NB4 (cell line): Measurements from ENCODE around the gene NFATC1.
A peak's percentile ranks its signal among the peaks of the same experiment; 100 is the strongest.

Experiments used
- DNase-seq: peaks from one replicate; pipeline ENCODE4 v3.0.0; 2010; ENCODE audit warnings: low read depth
- H3K4me3 ChIP-seq: one replicate; pipeline ENCODE4 v1.5.1; 2011; ENCODE audit warnings: mild to moderate bottlenecking, low read depth, low read length, moderate library complexity
- MYC ChIP-seq: IDR thresholded peaks from 2 replicates; pipeline ENCODE4 v1.6.1; 2011; ENCODE audit warnings: low read depth, low read length
- POLR2A ChIP-seq: IDR thresholded peaks from 2 replicates; pipeline ENCODE4 v1.6.1; 2011; ENCODE audit warnings: mild to moderate bottlenecking; ENCODE audit not compliant: insufficient read length; ENCODE audit errors: extremely low read depth
- TF ChIP-seq, protein P1 (sequence below): IDR thresholded peaks from 2 replicates; pipeline ENCODE4 v1.6.1; 2011; ENCODE audit warnings: low read depth, low read length
- TF ChIP-seq, protein P2 (sequence below): IDR thresholded peaks from one replicate; pipeline ENCODE4 v1.5.1; 2012; ENCODE audit warnings: low read depth, low read length

Gene NFATC1

DNA sequence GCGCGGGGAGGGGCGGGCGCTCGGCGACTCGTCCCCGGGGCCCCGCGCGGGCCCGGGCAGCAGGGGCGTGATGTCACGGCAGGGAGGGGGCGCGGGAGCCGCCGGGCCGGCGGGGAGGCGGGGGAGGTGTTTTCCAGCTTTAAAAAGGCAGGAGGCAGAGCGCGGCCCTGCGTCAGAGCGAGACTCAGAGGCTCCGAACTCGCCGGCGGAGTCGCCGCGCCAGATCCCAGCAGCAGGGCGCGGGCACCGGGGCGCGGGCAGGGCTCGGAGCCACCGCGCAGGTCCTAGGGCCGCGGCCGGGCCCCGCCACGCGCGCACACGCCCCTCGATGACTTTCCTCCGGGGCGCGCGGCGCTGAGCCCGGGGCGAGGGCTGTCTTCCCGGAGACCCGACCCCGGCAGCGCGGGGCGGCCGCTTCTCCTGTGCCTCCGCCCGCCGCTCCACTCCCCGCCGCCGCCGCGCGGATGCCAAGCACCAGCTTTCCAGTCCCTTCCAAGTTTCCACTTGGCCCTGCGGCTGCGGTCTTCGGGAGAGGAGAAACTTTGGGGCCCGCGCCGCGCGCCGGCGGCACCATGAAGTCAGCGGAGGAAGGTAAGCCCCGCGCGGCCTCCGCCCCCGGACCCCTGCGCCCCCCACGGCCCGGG lies at the start of gene NFATC1:
Gene NFATC1, plus strand, starts transcription at position 170 of the 644 bp plus-strand sequence. Its CDS starts 295 bp downstream, at position 465.
- H3K4me3 ChIP-seq, result no peak within 1 kb of the TSS
- no peak for DNase-seq
- TF ChIP-seq POLR2A, result no peak
- TF ChIP-seq MYC, result no peak
- TF ChIP-seq, protein P1, sequence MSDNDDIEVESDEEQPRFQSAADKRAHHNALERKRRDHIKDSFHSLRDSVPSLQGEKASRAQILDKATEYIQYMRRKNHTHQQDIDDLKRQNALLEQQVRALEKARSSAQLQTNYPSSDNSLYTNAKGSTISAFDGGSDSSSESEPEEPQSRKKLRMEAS, result no peak
- TF ChIP-seq, protein P2, sequence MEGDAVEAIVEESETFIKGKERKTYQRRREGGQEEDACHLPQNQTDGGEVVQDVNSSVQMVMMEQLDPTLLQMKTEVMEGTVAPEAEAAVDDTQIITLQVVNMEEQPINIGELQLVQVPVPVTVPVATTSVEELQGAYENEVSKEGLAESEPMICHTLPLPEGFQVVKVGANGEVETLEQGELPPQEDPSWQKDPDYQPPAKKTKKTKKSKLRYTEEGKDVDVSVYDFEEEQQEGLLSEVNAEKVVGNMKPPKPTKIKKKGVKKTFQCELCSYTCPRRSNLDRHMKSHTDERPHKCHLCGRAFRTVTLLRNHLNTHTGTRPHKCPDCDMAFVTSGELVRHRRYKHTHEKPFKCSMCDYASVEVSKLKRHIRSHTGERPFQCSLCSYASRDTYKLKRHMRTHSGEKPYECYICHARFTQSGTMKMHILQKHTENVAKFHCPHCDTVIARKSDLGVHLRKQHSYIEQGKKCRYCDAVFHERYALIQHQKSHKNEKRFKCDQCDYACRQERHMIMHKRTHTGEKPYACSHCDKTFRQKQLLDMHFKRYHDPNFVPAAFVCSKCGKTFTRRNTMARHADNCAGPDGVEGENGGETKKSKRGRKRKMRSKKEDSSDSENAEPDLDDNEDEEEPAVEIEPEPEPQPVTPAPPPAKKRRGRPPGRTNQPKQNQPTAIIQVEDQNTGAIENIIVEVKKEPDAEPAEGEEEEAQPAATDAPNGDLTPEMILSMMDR, result no peak

DNA sequence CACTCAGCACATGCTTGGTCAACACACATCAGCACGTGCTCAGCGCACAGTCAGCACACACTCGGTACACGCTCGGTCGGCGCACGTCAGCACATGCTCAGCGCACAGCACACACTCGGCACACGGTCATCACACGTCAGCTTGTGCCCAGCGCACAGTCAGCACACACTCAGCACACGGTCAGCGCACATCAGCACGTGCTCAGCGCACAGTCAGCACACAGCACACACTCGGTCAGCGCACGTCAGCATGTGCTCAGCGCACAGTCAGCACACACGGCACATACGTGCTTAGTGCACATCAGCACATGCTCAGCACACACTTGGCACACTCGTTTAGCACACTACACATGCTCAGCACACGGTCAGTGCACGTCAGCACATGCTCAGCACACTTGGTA lies 49.7 kb upstream of the NFATC1 start:
- TF ChIP-seq MYC (no peak), POLR2A (no peak)
- TF ChIP-seq, protein P1, result no peak
- TF ChIP-seq, protein P2, result no peak
- DNase-seq, result no peak

DNA sequence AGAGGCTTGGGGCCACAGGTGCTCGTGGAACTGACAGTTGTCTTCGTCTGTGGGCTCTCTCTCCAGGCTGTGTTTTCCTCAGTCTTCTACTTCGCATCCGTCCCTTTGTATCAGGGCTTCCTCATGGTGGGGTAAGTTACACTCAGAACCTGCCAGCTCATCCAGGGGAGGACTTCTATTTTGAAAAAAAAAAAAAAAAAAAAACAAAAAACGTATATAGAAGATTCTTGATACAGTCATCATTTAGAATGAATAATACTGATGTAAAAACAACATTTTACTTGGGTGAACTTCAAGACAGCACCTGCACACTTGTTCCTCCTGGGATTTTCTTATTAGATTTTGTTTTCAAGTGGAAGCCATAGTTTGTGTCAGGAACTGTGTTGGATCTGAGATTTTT lies 47.7 kb upstream of the NFATC1 start:
- no peak for DNase-seq
- TF ChIP-seq, protein P1, result no peak
- TF ChIP-seq, protein P2, result no peak
- TF ChIP-seq POLR2A (no peak), MYC (no peak)
- no peak overlapping the region for H3K4me3 ChIP-seq

More for the DNA sequence above, 49.7 kb upstream of the NFATC1 start:
- H3K4me3 ChIP-seq, result no peak overlapping the region

DNA sequence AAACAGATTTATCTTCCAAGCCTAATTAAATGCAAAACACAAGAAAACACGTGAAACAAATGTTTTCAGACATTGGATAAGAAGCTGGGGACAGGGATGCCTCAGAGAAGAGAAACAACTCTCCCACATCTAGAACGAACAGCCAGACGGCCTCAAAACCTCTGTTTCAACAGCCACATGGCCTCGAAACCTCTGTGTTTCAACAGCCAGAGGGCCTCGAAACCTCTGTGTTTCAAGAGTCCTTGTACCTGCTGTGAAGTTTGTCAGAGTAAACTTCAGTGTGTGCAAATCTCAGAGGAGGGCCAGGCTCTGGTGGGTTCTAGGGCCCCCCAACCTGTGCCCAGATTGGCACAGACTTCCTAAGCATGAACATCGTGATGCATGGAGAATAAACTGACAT lies 43.3 kb upstream of the NFATC1 start:
- DNase-seq, result no peak
- TF ChIP-seq, protein P1, result no peak
- TF ChIP-seq POLR2A (no peak), MYC (no peak)
- TF ChIP-seq, protein P2, result no peak
- no peak overlapping the region for H3K4me3 ChIP-seq

DNA sequence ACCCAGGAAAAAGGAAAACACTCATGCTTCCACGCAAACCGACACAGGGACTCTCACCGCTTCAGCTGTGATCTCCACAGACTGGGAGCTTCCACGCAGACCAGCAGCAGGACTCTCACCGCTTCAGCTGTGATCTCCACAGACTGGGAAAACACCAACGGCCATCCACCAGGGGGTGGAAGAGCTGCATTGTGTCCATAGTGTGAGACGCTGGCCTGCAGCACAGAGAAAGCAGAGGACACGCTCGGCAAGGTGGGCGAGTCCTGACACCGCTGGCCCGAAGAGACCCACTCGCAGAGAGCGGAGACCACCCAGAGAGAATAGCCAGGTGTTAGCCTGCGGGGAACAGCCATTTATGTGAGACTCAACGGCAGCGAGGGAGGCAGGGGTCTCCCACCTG lies 42.5 kb upstream of the NFATC1 start:
- peak; percentile 16 for DNase-seq
- H3K4me3 ChIP-seq, result no peak overlapping the region
- TF ChIP-seq MYC, result no peak
- TF ChIP-seq POLR2A, result no peak
- TF ChIP-seq, protein P2, result no peak
- TF ChIP-seq, protein P1, result no peak
